ENCODE results near the gene ZNF219.

Gene ZNF219

GRCh38 chr14:21098076-21098891 lies at the start of gene ZNF219:
Gene ZNF219 (minus strand): TSS chr14:21098655. CDS start chr14:21093591, 5,064 bp downstream.
- peak; percentile 47 for DNase-seq

- no peak for DNase-seq
These were observed 47.0 kb upstream of the ZNF219 start for GRCh38 chr14:21145437-21145836.

DNA sequence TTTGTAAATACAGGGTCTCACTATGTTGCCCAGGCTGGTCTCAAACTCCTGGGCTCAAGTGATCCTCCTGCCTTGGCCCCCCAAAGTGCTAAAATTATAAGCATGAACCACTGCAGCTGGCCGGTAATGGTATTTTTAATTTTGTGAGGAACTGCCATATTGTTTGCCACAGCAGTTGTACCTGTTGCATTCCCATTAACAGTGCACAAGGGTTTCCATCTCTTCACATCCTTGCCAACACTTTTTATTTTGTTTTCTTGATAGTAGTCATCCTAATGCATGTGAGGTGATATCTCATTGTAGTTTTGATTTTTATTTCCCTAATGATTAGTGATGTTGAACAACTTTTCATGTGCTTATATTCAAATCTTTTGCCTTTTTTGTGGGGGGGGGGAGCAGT lies 43.9 kb upstream of the ZNF219 start:
- no peak for DNase-seq

- DNase-seq, result peak; percentile 17
These were observed 37.6 kb upstream of the ZNF219 start for GRCh38 chr14:21136024-21136423.

- no peak for DNase-seq
These were observed 35.4 kb upstream of the ZNF219 start for GRCh38 chr14:21133901-21134300.

GRCh38 chr14:21123429-21123828 lies 25.0 kb upstream of the ZNF219 start:
- DNase-seq, result no peak

- no peak for DNase-seq
These were observed 22.7 kb upstream of the ZNF219 start for GRCh38 chr14:21121122-21121521.

GRCh38 chr14:21120686-21121085 lies 22.2 kb upstream of the ZNF219 start:
- DNase-seq, result no peak

- DNase-seq, result no peak
These were observed 20.5 kb upstream of the ZNF219 start for GRCh38 chr14:21118933-21119332.

- no peak for DNase-seq
These were observed 14.9 kb upstream of the ZNF219 start for GRCh38 chr14:21113369-21113768.

- DNase-seq, result no peak
These were observed 13.8 kb upstream of the ZNF219 start for GRCh38 chr14:21112255-21112654.

- DNase-seq, result no peak
These were observed 11.1 kb upstream of the ZNF219 start for GRCh38 chr14:21109377-21110138.

DNA sequence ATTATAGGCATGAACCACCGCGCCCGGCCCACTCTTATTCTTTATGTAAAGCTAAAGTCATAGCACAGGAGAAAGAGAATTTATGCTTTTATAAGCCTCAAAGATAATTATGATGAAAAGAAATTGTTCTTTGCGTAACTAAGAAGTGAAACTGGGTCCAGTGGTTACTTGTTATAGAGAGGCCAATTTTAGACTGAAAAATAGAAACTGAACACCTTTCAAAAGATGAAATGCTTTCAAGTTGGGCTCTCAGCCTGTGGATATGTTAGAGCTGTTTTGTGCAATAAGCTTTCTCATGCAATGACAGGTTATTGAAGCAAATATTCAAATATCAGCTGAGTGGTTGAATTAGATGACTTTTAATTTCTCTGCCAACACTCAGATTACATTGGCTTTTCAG lies 10.3 kb upstream of the ZNF219 start:
- no peak for DNase-seq

DNA sequence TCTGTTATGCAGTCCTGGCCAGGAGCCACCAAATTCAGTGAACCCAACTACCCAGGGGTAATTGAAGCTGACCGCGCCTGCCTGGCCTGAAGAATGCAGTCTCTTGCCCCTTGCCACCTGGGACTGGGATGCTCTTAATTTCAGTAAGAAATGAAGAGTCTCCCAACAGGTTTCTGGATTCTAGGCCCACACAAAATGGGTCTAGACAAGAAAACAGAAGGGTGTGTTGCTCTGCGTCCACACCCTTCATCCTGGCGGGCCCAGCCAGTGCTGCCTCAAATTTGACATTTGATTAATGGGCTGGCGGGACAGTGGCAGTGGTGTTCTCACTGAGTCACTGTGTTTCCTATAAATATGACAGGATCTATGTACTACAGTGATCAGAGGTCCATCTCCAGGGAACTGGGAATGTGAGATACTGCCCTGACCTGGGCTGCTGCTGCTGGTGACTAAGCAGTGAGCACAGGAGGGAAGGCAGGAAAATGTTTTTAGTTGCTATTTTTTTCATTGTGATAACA lies 8.9 kb upstream of the ZNF219 start:
- peak; percentile 40 for DNase-seq

DNA sequence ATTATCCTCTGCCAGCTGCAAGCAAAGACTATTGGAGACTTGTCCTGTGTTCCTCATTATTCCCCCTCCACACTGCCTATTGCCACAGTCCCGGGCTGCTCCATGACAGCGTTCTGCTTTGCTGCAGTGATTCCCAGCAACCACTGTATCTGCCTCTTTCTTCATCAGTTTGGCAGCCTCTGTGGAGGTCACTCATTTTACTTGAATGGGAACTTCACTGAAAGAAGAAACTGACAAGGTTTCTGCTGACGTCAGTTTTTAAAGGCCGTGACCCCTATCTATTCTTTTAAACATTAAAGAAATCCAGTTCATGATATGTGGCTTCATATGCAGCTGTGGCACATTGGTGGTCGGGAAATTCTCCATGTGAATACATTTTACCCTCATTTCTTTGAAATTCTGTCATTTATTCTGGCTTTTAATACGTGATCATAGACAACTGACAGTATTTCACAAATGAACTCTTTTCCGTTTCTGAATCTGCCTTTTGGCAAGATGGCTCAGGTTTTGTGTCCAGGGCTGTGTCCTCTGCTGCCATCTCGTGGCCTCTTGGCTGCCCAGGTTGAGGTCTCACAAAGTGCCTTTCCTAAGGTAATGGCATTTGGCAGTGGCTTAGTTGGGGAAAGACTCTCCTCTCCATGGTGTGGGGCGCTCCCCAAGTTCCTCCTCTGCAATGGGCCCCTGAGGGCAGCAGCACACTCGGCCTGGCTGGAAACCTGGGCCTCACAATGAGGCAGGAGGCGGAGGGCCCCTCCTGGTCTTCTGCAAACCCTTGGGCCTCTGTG lies 8.2 kb upstream of the ZNF219 start:
- DNase-seq, result peak; percentile 73

- peak; percentile 38 for DNase-seq
These were observed 7.7 kb upstream of the ZNF219 start for GRCh38 chr14:21106176-21106497.

GRCh38 chr14:21105095-21105494 lies 6.6 kb upstream of the ZNF219 start:
- no peak for DNase-seq

DNA sequence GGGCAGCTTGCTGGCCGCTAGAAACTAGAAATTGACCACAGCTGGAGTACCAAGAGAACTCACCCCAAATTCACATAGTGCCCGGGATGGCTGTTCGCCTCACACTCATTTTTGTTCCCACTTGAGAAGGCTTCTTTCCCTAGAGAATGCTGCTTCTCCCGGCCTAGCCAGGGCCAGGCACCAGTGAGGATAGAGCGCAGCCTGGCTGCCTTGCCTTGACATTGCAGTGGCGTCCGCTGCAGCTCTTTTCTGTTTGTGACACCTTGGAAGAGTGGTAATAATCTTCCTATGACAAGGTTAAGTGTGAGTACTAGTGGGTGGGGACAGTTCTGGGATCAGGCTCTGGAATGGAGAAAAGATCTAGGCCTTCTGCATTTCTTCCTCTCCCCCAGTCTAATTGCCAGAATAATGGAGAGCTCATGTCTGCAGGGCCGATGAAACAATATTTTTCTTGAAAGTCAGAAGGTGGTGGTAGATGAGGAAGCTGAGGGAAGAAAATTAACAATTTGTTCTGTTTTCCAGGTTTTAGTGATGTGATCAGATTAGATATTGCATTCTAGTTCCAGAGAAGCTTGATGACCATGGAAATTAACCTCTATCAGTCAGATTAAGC lies 6.1 kb upstream of the ZNF219 start:
- peak; percentile 81 for DNase-seq

DNA sequence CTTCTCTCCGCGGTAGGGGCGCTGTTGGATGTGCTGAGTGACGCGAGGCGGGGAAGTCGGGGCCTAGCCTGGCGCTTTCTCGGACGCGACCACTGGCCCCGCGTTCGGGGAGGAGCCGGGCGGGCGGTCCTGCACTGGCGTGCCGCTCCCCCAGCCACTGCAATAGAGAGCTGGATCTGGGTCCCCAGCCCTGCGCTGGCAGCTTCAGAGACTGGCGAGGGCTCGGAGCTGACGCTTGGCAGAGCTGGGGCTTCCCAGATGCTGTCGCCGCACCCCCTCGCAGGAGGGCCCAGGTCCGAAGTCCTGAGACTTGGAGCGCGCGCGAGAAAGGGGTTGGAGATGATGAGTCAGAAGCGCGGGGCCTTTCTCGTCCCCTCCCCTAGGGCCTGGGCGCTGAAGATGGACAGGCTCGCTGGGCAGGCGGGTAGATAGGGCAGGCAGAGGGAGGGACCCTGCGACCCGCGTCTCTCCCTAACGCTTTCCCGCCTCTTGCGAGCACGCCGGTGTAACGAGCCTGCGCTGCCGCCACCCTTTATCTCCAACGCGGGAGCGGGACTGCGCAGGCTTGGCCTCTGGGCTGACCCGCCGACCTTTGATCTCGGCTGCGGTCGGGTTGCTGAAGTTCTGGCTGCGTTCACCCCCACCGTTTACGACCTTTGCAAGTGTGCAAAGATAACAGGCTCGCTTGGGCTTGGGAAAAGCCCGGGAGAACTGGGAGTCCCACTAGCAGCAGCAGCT lies 5.4 kb upstream of the ZNF219 start:
- peak; percentile 97 for DNase-seq

DNA sequence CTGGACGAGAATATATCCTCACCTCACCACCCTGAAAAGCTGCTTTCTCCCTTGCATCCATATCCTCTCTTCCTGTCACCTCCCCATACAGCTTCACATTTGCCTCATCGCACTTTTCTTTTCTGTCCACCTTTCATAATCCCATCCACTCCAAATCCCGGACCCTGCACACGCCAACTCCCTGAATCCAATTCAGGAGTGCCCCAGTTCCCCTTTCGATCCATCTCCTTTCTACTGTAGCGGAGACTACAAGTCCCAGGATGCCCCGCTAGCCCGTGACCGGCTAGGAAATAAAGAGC lies 4.9 kb upstream of the ZNF219 start:
- DNase-seq, result no peak

- DNase-seq, result no peak
These were observed 4.3 kb upstream of the ZNF219 start for GRCh38 chr14:21102521-21103410.
